H1 (cell line): ENCODE results near the gene DYNLRB1. TPM values are rescaled to one million over a fixed set of nuclear protein-coding genes. Genes with fewer than 3 reads are reported as not detected.

Experiments
- GTF2F1 ChIP-seq: IDR thresholded peaks from 2 replicates; pipeline ENCODE4 v1.6.1; 2012; ENCODE audit warnings: low read depth, low read length, improper control_type of control experiment, borderline replicate concordance
- KDM5A ChIP-seq: fragments of 200-600 bp; IDR thresholded peaks from 2 replicates; pipeline ENCODE4 v1.7.1; 2012; ENCODE audit warnings: mild to moderate bottlenecking, low read length, inconsistent platforms, mixed read lengths
- SIN3A ChIP-seq, 2 experiments: IDR thresholded peaks in 1 of 2; conservative IDR thresholded peaks in 1 of 2; 2 replicates each; pipeline ENCODE4 v1.6.1; 2011 to 2012; ENCODE audit warnings: low read length in 2 of 2, improper control_type of control experiment in 1 of 2, low read depth in 1 of 2, mild to moderate bottlenecking in 1 of 2
- SIRT6 ChIP-seq: IDR thresholded peaks from one replicate; pipeline ENCODE4 v1.7.1; 2012; ENCODE audit warnings: low read length, inconsistent platforms
- SRF ChIP-seq: IDR thresholded peaks from 2 replicates; pipeline ENCODE4 v1.6.1; 2011; ENCODE audit warnings: mild to moderate bottlenecking, low read depth, low read length, moderate library complexity
- polyA plus RNA-seq, 7 experiments: library from polyadenylated mRNA; depleted of rRNA in 3 of 7; stranded (reverse) in 5 of 7; unstranded in 2 of 7; fragments of >200 nt in 5 of 7; fragments of 200-250 nt in 2 of 7; gene quantifications; 1 replicate in 5 of 7; 2 replicates in 1 of 7; 4 replicates in 1 of 7; pipeline versions ENCODE4 v1.2.1 to v1.2.3, GENCODE V29; 2011 to 2013; ENCODE audit warnings: missing spikeins in 2 of 7, mixed read lengths in 2 of 7
- total RNA-seq: library from RNA; stranded (reverse); fragmentation: NEBNext Ultra II Directional; extraction: Animal tissue kit (Norgen Biotek cat#: 25700); gene quantifications from 2 replicates; pipeline ENCODE4 v1.2.1, GENCODE V29; 2021
- TF ChIP-seq, protein P1 (sequence below): IDR thresholded peaks from 2 replicates; pipeline ENCODE4 v1.6.1; 2011; ENCODE audit warnings: low read depth, mild to moderate bottlenecking, low read length; ENCODE audit not compliant: insufficient read depth

DYNLRB1 gene
- total and polyA plus RNA-seq, 2 of the 8 experiments (the other 6 are each of a cell fraction or from before 2014, with no cell fraction given): 109 to 214 TPM

GRCh38 chr20:34558320-34559218 lies 42.3 kb downstream of the DYNLRB1 start, which contains the start of gene MAP1LC3A (continued):
- TF ChIP-seq SIRT6: no peak
- TF ChIP-seq SRF: no peak
- no peak for TF ChIP-seq SIN3A (conservative IDR thresholded peaks at IDR 0.05 in 1 of 2, IDR thresholded peaks at IDR 0.05 in 1 of 2; ENCODE audit: low read depth in 1 of 2, low read length in 2 of 2)
- no peak for TF ChIP-seq KDM5A
- TF ChIP-seq GTF2F1: no peak
- TF ChIP-seq, protein P1, sequence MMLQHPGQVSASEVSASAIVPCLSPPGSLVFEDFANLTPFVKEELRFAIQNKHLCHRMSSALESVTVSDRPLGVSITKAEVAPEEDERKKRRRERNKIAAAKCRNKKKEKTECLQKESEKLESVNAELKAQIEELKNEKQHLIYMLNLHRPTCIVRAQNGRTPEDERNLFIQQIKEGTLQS: no peak
